Suprapubic skin (tissue), 4 donors: ENCODE data around the gene IRS2.

ENCODE experiments used
- EP300 ChIP-seq: sonication (generic); formaldehyde crosslinking; IDR thresholded peaks from one replicate; pipeline ENCODE4 v1.6.1; 2017; ENCODE audit warnings: antibody characterized with exemption
- POLR2A ChIP-seq, 2 donors: fragments of 450-650 bp; IDR thresholded peaks; one replicate each; pipeline ENCODE4 v1.6.1; 2017; ENCODE audit warnings: antibody characterized with exemption in 2 of 2, mild to moderate bottlenecking in 2 of 2, moderate library complexity in 2 of 2
- POLR2AphosphoS5 ChIP-seq, 3 donors: sonication (generic); formaldehyde crosslinking; IDR thresholded peaks; one replicate each; pipeline ENCODE4 v1.6.1; 2017; ENCODE audit warnings: antibody characterized with exemption in 3 of 3
- TF ChIP-seq, protein P1 (sequence below), 2 donors: fragments of 200-600 bp in 1 of 2; fragments of 450-650 bp in 1 of 2; sonication (generic) in 1 of 2; IDR thresholded peaks; one replicate each; pipeline ENCODE4 v1.5.1; 2016 to 2019; ENCODE audit warnings: antibody characterized with exemption in 2 of 2, mild to moderate bottlenecking in 1 of 2, moderate library complexity in 1 of 2

DNA sequence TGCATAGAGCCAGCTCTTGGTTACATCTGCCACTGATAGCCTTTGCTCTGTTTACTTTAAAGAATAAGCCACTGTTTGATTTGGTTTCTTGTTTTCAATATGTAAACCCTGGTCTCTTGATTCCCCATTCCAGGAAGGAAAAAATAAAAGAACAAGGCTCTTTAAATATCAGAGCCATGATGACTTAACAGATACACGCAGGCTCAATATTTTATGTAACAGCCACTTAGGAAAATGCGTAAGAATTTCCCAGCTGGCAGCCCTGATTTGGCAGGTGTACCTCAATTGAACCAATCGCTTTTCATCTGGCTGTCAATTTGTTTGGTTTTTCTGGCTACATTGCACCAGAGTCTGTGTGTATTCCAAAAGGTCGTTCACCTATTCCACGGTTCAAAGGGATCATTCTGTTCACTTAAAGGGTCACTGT, 65.6 kb downstream of the IRS2 start:
- TF ChIP-seq, protein P1, sequence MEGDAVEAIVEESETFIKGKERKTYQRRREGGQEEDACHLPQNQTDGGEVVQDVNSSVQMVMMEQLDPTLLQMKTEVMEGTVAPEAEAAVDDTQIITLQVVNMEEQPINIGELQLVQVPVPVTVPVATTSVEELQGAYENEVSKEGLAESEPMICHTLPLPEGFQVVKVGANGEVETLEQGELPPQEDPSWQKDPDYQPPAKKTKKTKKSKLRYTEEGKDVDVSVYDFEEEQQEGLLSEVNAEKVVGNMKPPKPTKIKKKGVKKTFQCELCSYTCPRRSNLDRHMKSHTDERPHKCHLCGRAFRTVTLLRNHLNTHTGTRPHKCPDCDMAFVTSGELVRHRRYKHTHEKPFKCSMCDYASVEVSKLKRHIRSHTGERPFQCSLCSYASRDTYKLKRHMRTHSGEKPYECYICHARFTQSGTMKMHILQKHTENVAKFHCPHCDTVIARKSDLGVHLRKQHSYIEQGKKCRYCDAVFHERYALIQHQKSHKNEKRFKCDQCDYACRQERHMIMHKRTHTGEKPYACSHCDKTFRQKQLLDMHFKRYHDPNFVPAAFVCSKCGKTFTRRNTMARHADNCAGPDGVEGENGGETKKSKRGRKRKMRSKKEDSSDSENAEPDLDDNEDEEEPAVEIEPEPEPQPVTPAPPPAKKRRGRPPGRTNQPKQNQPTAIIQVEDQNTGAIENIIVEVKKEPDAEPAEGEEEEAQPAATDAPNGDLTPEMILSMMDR (IDR thresholded peaks at IDR 0.05) = no peak
- TF ChIP-seq POLR2A (IDR thresholded peaks at IDR 0.05) = no peak
- no peak for TF ChIP-seq POLR2AphosphoS5 (IDR thresholded peaks at IDR 0.05)
- TF ChIP-seq EP300 = no peak
